GM18858 (cell line): ENCODE results near the gene HENMT1.
A peak's percentile ranks its signal among the peaks of the same experiment; 100 is the strongest.
"Not testable (repeated sequence)": the region's sequence is repeated elsewhere in the genome, so short reads cannot be mapped to it uniquely, and the experiment has no call there.

Experiments
- ATAC-seq: cut with Tn5 transposase; IDR thresholded peaks from one replicate; pipeline ENCODE4 v1.9.1; 2021; ENCODE audit not compliant: unreplicated experiment

The HENMT1 gene

GRCh38 chr1:108671143-108671542 lies 10.2 kb upstream of the HENMT1 start:
- ATAC-seq = no peak

DNA sequence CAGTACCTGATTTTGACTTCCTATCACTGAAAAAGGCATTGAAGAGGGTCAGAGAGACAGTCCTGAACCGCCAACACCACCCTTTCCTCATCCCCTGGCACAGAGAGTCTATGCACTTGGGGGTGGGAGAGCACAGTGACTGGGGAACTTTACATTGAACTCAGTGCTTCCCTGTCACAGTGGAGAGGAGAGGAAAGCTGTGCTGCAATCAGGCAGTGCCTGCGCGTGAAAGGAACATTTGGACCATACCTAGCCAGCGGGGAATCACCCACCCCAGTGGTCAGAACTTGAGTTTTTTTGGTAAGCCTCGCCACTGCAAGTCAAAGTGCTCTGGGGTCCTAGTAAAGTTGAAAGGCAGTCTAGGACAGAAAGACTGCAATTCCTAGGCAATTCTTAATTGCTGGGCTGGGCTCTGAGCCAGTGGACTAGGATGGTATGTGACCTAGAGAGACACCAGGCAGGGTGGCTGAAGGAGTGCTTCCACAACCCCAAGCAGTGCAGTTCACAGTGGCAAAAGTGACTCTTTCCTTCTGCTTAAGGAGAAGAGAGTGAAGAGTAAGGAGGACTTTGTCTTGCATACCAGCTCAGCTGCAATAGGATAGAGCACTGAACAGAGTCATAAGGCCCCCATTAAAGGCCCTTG lies 9.4 kb upstream of the HENMT1 start:
- ATAC-seq = no peak

DNA sequence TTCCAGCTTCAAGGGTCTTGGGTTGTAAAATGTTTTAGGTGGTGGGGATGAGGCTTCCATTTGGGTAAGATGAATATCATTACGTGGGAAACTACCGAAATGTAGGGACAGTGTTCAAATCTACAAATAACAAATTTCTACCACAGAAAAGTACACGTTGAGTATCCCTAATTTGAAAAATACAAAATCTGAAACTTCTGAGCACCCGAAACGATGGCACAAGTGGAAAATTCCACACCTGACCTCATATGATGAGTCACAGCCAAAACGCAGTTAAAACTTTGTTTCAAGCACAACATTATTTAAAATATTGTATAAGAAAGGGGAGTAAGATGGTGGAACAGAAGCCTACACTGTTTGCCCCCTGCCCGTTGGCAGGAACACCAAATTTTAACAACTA lies 8.8 kb upstream of the HENMT1 start:
- no peak for ATAC-seq

DNA sequence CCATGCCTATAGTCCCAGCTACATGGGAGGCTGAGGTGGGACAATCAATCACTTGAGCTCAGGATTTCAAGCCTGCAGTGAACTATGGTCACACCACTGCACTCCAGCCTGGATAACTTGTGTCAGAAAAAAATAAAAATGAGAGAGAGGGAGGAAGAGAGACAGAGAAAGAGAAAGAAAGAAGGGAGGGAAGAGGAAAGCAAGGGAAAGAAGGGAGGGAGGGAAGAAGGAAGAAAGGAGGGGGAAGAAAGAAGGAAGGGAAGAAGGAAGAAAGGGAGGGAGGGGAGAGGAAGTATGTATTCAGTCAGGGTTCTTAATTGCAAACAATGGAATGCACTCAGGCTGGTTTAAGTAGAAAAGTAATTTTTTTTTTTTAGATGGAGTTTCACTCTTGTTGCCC lies 7.9 kb upstream of the HENMT1 start:
- no peak for ATAC-seq

DNA sequence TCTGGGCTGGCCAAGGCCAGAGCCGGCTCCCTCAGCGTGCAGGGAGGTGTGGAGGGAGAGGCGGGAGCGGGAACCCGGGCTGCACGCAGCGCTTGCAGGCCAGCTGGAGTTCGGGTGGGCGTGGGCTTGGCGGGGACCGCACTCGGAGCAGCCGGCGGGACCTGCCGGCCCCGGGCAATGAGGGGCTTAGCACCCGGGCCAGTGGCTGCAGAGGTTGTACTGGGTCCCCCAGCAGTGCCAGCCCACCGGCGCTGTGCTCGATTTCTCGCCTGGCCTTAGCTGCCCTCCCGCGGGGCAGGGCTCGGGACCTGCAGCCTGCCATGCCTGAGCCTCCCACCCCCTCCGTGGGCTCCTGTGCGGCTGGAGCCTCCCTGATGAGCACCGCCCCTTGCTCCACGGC lies 6.5 kb upstream of the HENMT1 start:
- ATAC-seq = not testable (repeated sequence)

- no peak for ATAC-seq
Measured at GRCh38 chr1:108665771-108666170, 4.9 kb upstream of the HENMT1 start.

DNA sequence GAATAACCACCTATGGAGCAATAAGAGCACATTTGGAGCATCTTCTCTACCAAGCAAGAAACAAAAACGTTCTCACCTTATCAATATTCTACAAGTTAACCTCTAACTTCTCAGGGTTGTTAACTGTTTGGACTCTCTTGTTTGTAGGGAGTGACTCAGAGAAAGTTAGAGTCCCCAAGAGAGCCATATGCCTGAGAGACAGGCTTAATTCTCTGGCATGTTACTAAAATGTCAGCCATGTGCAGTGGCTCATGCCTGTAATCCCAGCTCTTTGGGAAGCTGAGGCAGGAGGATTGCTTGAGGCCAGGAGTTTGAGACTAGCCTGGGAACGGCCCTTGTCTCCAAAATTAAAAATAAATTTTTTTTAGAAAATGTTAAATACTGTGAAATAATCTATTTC lies 4.2 kb upstream of the HENMT1 start:
- no peak for ATAC-seq

GRCh38 chr1:108664481-108664880 lies 3.6 kb upstream of the HENMT1 start:
- ATAC-seq = no peak

- no peak for ATAC-seq
Measured at GRCh38 chr1:108663074-108663473, 2.2 kb upstream of the HENMT1 start.

DNA sequence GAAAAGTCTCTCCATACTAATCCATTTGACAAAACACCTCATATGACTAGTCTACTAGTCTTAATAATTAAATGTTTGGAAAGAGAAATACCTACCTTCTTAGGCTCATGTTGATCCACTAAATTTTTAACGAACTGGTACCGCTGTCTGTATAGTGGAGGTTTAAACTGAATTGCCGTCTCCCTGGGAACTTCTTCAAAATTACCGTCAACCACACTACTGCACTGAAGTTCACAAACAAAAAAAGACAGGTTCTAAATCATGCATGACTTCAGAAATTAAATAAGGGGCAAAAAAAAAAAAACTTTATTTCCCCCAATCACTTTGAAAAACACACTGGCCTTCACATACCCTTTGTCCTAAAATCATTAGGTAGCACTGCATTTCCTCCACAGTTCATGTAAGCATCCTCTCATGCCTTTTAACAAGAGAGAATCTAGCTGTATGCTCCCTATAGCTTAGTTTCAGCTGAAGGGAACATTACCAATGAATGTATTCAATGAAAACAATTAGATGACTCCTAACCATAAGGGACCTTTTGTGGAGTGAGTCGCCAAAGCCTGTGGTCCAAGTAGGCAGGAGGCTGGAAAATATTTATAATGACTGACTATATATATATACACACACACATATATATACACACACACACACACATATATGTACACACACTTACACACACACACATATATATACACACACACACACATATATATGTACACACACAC lies 3.4 kb downstream of the HENMT1 start:
- no peak for ATAC-seq

DNA sequence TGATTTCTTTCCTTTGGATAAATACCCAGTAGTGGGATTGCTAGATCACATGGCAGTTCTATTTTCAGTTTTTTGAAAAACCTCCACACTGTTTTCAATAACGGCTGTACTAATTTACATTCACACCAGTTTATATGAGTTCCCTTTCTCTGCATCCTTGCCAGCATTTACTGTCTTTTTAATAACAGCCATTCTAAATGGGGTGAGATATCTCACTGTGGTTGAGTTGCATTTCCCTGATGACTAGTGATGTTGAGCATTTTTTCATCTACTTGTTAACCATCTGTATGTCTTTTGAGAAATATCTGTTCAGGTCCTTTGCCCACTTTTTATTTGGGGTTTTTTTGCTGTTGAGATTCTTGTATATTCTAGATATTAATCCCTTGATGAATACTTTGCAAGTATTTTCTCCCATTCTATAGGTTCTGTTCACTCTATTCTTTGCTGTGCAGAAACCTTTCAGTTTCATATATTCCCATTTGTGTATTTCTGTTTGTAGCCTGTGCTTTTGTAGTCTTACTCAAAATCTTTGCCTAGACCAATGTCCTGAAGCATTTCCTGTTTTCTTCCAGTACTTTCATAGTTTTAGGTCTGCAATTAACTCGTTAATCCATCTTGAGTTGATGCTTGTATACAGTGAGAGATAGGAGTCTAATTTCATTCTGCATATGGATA lies 7.3 kb downstream of the HENMT1 start:
- no peak for ATAC-seq

- ATAC-seq = no peak
Measured at GRCh38 chr1:108646648-108647269, 14.1 kb downstream of the HENMT1 start.

DNA sequence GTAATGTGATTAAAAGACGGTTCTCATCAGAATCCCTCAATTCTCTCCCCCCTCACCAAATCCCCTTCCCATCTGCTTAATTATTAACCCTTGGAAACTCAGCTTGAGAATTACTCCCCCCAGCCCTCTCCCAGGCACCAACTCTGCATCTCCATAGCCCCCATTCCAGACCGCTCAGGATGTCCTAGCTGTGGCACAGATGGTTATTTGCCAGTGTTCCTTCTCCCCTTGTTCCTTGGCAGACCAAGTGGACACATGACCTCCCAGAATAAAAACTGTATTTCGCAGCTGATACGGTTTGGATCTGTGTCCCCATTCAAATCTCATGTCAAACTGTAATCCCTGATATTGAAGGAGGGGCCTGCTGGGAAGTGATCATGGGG lies 14.6 kb downstream of the HENMT1 start:
- ATAC-seq = no peak

- ATAC-seq = no peak
Measured at GRCh38 chr1:108645564-108646184, 15.2 kb downstream of the HENMT1 start.

GRCh38 chr1:108644984-108645383 lies 15.9 kb downstream of the HENMT1 start:
- no peak for ATAC-seq

- ATAC-seq = peak; percentile 47
Measured at GRCh38 chr1:108643492-108644335, 17.2 kb downstream of the HENMT1 start.

DNA sequence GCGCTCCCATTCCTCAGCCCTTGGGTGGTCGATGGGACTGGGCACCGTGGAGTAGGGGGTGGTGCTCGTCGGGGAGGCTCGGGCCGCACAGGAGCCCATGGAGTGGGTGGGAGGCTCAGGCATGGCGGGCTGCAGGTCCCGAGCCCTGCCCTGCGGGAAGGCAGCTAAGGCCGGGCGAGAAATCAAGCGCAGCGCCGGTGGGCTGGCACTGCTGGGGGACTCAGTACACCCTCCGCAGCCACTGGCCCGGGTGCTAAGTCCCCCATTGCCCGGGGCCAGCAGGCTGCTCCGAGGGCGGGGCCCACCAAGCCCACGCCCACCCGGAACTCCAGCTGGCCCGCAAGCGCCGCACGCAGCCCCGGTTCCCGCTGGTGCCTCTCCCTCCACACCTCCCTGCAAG lies 20.0 kb downstream of the HENMT1 start:
- not testable (repeated sequence) for ATAC-seq

DNA sequence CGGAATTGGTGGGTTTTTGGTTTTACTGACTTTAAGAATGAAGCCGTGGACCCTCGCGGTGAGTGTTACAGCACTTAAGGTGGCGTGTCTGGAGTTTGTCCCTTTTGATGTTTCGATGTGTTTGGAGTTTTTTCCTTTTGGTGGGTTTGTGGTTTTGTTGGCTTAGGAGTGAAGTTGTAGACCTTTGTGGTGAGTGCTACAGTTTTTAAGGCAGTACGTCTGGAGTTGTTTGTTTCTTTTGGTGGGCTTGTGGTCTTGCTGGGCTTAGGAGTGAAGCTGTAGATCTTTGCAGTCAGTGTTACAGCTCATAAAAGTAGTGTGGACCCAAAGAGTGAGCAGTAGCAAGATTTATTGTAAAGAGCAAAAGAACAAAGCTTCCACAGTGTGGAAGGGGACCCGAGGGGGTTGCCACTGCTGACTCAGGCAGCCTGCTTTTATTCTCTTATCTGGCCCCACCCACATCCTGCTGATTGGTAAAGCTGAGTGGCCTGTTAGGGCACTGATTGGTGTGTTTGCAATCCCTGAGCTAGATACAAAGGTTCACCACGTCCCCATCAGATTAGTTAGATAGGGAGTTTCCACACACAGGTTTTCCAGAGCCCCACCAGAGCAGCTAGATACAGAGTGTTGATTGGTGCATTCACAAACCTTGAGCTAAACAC lies 20.9 kb downstream of the HENMT1 start:
- ATAC-seq = no peak

DNA sequence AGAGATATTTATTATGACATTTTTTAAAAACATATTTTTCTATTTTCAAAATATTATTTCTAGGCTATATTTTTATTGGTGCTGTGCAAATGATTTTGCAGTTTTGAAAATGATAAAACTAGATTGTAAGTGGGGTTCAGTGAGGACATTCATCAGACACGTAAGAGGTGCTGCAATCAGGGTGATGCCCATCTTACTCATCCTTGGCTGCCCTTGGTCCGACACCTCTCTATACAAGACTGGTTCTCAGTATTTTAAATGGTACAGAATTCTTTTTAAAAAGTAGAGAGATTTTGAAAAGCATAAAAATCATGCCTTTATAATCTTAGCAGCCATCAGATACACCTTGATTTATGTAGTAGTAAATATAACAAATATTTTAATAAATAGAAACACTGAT lies 24.0 kb downstream of the HENMT1 start:
- no peak for ATAC-seq

DNA sequence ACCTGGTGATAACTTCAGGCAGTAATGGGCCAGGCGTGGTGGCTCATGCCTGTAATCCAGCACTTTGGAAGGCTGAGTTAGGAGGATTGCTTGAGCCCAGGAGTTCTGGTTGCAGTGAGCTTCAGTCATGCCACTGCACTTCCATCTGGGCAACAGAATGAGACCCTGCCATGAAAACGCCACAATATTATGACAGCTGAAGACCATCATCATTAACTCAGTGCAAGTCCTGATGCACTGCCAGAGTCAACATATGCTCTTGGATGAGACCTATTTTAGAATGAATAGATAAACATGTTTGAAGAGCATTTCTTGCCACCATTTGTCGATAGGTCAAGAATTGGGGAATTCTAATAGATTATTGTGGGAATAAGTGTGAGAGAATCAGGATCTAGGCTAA lies 26.4 kb downstream of the HENMT1 start:
- no peak for ATAC-seq
